Esophagus squamous epithelium (tissue), 4 donors: ENCODE results near the gene IRX2.

Experiments used
- POLR2A ChIP-seq, 4 donors: fragments of 450-650 bp; IDR thresholded peaks; one replicate each; pipeline ENCODE4 v1.6.1; 2017; ENCODE audit warnings: antibody characterized with exemption in 4 of 4, mild to moderate bottlenecking in 4 of 4, moderate library complexity in 3 of 4
- TF ChIP-seq, protein P1 (sequence below), 6 experiments: fragments of 450-650 bp in 4 of 6; fragments of 200-600 bp in 2 of 6; sonication (generic) in 2 of 6; IDR thresholded peaks; one replicate each; pipeline ENCODE4 v1.5.1; 2016 to 2019; ENCODE audit warnings: antibody characterized with exemption in 6 of 6, mild to moderate bottlenecking in 4 of 6, moderate library complexity in 4 of 6

DNA sequence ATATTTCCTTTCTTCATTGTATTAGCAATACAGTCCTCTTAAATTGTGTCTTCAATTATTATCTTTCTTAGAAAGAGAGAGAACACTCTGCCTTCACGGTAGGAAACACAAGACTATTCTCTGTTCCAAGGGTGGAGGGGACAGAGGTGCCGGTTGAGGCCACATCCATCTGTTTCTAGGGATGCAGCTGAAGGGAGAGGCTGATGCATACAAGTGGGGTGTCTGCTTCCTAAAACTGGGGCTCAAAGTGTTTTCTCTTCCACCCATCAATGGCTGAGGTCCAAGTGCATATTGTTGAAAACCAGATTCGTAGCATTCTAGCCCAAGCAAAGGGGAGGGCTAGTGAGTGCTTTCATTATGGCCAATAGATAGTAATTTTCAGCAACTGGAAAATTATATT lies 9.5 kb downstream of the IRX2 start:
- TF ChIP-seq, protein P1, sequence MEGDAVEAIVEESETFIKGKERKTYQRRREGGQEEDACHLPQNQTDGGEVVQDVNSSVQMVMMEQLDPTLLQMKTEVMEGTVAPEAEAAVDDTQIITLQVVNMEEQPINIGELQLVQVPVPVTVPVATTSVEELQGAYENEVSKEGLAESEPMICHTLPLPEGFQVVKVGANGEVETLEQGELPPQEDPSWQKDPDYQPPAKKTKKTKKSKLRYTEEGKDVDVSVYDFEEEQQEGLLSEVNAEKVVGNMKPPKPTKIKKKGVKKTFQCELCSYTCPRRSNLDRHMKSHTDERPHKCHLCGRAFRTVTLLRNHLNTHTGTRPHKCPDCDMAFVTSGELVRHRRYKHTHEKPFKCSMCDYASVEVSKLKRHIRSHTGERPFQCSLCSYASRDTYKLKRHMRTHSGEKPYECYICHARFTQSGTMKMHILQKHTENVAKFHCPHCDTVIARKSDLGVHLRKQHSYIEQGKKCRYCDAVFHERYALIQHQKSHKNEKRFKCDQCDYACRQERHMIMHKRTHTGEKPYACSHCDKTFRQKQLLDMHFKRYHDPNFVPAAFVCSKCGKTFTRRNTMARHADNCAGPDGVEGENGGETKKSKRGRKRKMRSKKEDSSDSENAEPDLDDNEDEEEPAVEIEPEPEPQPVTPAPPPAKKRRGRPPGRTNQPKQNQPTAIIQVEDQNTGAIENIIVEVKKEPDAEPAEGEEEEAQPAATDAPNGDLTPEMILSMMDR (IDR thresholded peaks at IDR 0.05), result no peak
- no peak for TF ChIP-seq POLR2A (IDR thresholded peaks at IDR 0.05)
